ENCODE results near the gene GARIN1A.
"Not testable (repeated sequence)": the region's sequence is repeated elsewhere in the genome, so short reads cannot be mapped to it uniquely, and the experiment has no call there.

Gene GARIN1A

DNA sequence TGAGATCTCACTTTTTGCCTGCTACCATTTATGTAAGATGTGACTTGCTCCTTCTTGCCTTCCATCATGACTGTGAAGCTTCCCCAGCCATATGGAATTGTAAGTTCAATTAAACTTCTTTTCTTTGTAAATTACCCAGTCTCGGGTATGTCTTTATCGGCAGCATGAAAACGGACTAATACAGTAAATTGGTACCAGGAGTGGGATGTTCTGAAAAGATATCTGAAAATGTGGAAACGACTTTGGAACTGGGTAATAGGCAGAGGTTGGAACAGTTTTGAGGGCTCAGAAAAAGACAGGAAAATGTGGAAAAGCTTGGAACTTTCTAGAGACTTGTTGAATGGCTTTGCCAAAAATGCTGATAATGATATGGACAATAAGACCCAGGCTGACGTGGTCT lies 10.6 kb upstream of the GARIN1A start:
- DNase-seq (ENCODE audit: low read depth), result no peak
- H3K4me3 ChIP-seq (ENCODE audit: control insufficient read depth, low read depth, low read length), result no peak overlapping the region
- TF ChIP-seq, protein P1, sequence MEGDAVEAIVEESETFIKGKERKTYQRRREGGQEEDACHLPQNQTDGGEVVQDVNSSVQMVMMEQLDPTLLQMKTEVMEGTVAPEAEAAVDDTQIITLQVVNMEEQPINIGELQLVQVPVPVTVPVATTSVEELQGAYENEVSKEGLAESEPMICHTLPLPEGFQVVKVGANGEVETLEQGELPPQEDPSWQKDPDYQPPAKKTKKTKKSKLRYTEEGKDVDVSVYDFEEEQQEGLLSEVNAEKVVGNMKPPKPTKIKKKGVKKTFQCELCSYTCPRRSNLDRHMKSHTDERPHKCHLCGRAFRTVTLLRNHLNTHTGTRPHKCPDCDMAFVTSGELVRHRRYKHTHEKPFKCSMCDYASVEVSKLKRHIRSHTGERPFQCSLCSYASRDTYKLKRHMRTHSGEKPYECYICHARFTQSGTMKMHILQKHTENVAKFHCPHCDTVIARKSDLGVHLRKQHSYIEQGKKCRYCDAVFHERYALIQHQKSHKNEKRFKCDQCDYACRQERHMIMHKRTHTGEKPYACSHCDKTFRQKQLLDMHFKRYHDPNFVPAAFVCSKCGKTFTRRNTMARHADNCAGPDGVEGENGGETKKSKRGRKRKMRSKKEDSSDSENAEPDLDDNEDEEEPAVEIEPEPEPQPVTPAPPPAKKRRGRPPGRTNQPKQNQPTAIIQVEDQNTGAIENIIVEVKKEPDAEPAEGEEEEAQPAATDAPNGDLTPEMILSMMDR (conservative IDR thresholded peaks at IDR 0.05; ENCODE audit: control insufficient read depth, insufficient read depth, low read depth, low read length), result no peak

DNA sequence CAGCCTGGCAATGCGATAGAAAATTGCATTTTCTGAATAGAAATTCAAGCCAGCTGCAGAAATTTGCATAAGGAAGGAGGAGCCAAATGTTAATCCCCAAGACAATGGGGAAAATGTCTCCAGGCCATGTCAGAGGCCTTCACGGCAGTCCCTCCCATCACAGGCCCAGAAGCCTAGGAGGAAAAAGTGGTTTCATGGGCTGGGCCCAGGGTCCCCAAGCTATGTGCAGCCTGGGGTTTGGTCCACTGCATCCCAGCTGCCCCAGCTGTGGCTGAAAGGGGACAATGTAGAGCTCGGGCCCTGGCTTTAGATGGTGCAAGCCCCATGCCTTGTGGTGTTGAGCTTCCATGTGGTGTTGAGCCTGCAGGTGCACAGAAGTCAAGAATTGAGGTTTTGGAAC lies 10.0 kb upstream of the GARIN1A start:
- DNase-seq (ENCODE audit: low read depth), result no peak
- H3K4me3 ChIP-seq (ENCODE audit: control insufficient read depth, low read depth, low read length), result no peak overlapping the region
- TF ChIP-seq, protein P1 (conservative IDR thresholded peaks at IDR 0.05; ENCODE audit: control insufficient read depth, insufficient read depth, low read depth, low read length), result no peak

DNA sequence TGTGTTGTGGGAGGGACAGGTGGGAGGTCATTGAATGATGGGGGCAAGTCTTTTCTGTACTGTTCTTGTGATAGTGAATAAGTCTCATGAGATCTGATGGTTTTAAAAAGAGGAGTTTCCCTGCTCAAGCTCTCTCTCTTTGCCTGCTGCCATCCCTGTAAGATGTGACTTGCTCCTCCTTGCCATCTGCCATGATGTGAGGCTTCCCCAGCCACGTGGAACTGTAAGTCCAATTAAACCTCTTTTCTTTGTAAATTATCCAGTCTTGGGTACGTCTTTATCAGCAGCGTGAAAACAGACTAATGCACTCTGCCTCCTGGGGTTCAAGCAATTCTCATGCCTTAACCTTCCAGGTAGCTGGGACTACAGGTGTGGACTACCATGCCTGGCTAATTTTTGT lies 8.9 kb upstream of the GARIN1A start:
- not testable (repeated sequence) for H3K4me3 ChIP-seq (ENCODE audit: control insufficient read depth, low read depth, low read length); DNase-seq (ENCODE audit: low read depth)

DNA sequence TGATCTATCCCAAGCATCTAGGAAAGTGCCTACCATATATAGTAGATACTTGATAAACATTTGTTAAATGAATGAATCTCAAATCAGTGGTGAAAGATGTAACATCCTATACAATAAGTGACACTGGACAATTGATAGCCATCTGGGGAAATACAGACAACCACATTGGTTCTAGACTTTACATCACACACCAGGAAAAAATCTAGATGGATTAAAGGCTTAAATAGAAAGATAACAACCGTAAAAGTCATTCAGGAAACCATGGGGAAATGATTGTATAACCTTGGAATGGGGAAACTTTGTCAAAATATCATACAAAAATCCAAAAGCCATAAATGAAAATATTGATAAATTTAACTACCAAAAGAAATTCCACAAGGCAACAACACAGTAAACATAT lies 7.0 kb upstream of the GARIN1A start:
- DNase-seq (ENCODE audit: low read depth), result no peak
- TF ChIP-seq, protein P1 (conservative IDR thresholded peaks at IDR 0.05; ENCODE audit: control insufficient read depth, insufficient read depth, low read depth, low read length), result no peak
- H3K4me3 ChIP-seq (ENCODE audit: control insufficient read depth, low read depth, low read length), result no peak overlapping the region

DNA sequence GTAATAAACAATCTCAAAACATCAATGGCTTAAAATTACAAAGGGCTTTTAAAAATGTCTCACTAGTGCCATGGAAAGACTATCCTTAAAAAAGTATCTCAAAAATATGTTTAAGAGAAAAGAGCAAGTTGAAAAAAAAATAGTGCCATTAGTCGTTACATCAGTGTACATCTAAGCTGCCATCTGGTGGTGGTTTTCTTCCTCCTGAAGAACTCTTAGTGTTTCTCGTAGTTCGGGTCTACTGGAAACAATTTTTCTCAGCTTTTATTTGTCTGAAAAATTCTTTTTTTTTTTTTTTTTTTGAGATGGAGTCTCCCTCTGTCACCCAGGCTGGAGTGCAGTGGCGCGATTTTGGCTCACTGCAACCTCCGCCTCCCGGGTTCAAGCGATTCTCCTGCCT lies 5.9 kb upstream of the GARIN1A start:
- no peak overlapping the region for H3K4me3 ChIP-seq (ENCODE audit: control insufficient read depth, low read depth, low read length)
- TF ChIP-seq, protein P1 (conservative IDR thresholded peaks at IDR 0.05; ENCODE audit: control insufficient read depth, insufficient read depth, low read depth, low read length), result peak; percentile 40
- peak; percentile 51 for DNase-seq (ENCODE audit: low read depth)

DNA sequence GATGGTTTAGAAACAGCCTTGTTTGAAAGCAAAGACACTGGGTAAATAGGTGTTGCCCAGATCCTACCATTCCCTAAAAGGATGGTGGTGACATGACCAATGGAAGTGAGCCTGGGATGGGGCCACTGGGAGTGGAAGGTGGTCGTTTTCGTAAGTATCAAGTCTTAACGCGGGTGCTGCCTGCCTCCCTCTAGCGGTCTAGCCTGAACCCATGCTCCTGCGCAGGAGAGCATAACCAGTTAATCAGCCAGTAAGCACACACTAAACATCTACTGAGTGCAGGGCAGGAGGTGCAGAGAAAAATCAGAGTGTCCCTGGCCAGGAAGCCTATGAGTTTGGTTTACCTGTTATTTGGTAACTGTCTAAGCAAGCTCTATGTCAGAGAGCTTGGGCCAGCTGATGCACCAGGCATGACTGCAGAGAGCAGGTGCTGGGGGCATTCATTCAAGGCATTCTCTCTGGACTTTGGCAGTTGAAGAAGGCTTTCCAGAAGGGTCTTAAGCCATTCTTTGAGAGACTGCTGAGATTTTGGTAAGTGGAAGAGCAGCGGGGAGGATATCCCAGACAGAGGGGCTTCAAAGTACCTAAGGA lies 930 bp downstream of the GARIN1A start:
- DNase-seq (ENCODE audit: low read depth), result peak; percentile 20
- TF ChIP-seq, protein P1 (conservative IDR thresholded peaks at IDR 0.05; ENCODE audit: control insufficient read depth, insufficient read depth, low read depth, low read length), result peak; percentile 52
- H3K4me3 ChIP-seq (ENCODE audit: control insufficient read depth, low read depth, low read length), result no peak overlapping the region

DNA sequence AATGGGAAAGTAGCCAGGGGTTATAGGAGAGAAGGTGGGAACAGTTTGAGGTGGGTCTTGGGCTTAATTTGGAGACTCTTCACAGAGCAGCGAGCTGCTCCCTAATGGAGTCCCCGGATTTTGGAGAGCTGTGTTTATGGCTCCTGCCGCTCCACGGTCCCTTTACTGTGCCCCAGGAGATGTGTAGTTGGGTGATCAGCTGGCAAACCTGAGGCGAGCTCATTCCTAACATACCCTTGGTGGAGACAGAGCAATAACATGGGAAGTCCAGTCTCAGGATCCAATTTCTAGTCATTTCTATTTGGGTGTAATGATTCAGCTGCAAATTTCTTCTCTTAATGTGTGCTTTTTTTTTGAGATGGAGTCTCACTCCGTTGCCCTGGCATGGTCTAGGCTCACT lies 1.5 kb downstream of the GARIN1A start:
- H3K4me3 ChIP-seq (ENCODE audit: control insufficient read depth, low read depth, low read length), result no peak overlapping the region
- DNase-seq (ENCODE audit: low read depth), result no peak
- TF ChIP-seq, protein P1 (conservative IDR thresholded peaks at IDR 0.05; ENCODE audit: control insufficient read depth, insufficient read depth, low read depth, low read length), result no peak
